Heart right ventricle (tissue), 16 donors: Measurements from ENCODE around the gene FEM1A. TPM values are rescaled to one million over a fixed set of nuclear protein-coding genes. Genes with fewer than 3 reads are reported as not detected.
"Not testable (repeated sequence)": the region's sequence is repeated elsewhere in the genome, so short reads cannot be mapped to it uniquely, and the experiment has no call there.

Experiments used
- ATAC-seq, 8 donors: fragments of 200-7000 bp; cut with Tn5 transposase; one replicate each; pipeline ENCODE4 v1.9.1; 2020; ENCODE audit warnings: mild to moderate bottlenecking in 8 of 8, moderate library complexity in 8 of 8, moderate number of reproducible peaks in 1 of 8
- DNase-seq, 2 donors: peaks; one replicate each; pipeline ENCODE4 v3.0.0-alpha.2; 2020
- H3K27ac ChIP-seq, 10 donors: fragments of 200-600 bp; sonication (generic) in 2 of 10; one replicate each; pipeline versions ENCODE4 v1.5.0 to v1.8.0; 2020 to 2022; ENCODE audit warnings: mild to moderate bottlenecking in 3 of 10
- H3K27me3 ChIP-seq, 7 donors: fragments of 200-600 bp; one replicate each; pipeline ENCODE4 v1.8.0; 2021 to 2022; ENCODE audit warnings: mild to moderate bottlenecking in 2 of 7
- H3K36me3 ChIP-seq, 9 donors: fragments of 200-600 bp; sonication (generic) in 1 of 9; one replicate each; pipeline versions ENCODE4 v1.5.0 to v1.8.0; 2020 to 2022; ENCODE audit warnings: mild to moderate bottlenecking in 2 of 9
- H3K4me1 ChIP-seq, 9 donors: fragments of 200-600 bp; sonication (generic) in 1 of 9; one replicate each; pipeline versions ENCODE4 v1.5.0 to v1.8.0; 2020 to 2022; ENCODE audit warnings: mild to moderate bottlenecking in 4 of 9
- H3K4me3 ChIP-seq, 10 donors: fragments of 200-600 bp; sonication (generic) in 2 of 10; one replicate each; pipeline versions ENCODE4 v1.5.0 to v1.8.0; 2020 to 2022; ENCODE audit warnings: mild to moderate bottlenecking in 7 of 10, moderate library complexity in 2 of 10
- H3K9me3 ChIP-seq, 11 donors: fragments of 200-600 bp in 10 of 11; sonication (generic) in 2 of 11; one replicate each; pipeline versions ENCODE4 v1.5.0 to v1.8.0; 2013 to 2022; ENCODE audit warnings: mild to moderate bottlenecking in 2 of 11, control low read depth in 1 of 11, moderate library complexity in 1 of 11
- WGBS, 2 donors: extraction: QIAGEN DNeasy Blood & Tissue Kit; methylation state at CpG; one replicate each; pipeline ENCODE4 v1.1.7; 2013; ENCODE audit warnings: inconsistent platforms in 1 of 2; 5-methylcytosine and 5-hydroxymethylcytosine counted together
- intact Hi-C, 10 donors: fragments of 100-400 bp; cut with DNase I; formaldehyde crosslinking; loops; one replicate each; pipeline versions ENCODE4 v1.11.1 to v1.14.2; 2022
- polyA plus RNA-seq, 2 donors: library from polyadenylated mRNA; stranded (reverse); fragments of 200-250 nt; gene quantifications; one replicate each; pipeline ENCODE4 v1.2.3, GENCODE V29; 2013
- total RNA-seq, 10 donors: library from RNA; stranded (reverse); fragmentation: NEBNext Ultra II Directional in 3 of 10; extraction: Animal tissue kit (Norgen Biotek cat#: 25700) in 3 of 10; gene quantifications; one replicate each; pipeline versions ENCODE4 v1.2.1 to v1.2.4, GENCODE V29; 2021 to 2023
- TF ChIP-seq, protein P1 (sequence below), 9 donors: fragments of 200-600 bp; sonication (generic) in 2 of 9; IDR thresholded peaks; one replicate each; pipeline versions ENCODE4 v1.5.0 to v1.8.0; 2021 to 2022; ENCODE audit warnings: antibody characterized with exemption in 9 of 9, mild to moderate bottlenecking in 5 of 9, moderate library complexity in 1 of 9
- donor health status: Arrhythmogenic right ventricular cardiomyopathy.
- donor health status: ischemic (EF 13 %, LVEDD 7.1; RV severe dilation, severe dysfunction).
- donor health status: healthy with polysubstance abuse.
- donor health status: DM: no; HTN: yes; CAD: no.
- donor health status: DM: no; HTN: no; CAD: no.
- donor health status: ischemic (EF 25% LVEDD 6.9; RV normal size, moderate dysfunction).
- donor health status: ischemic (EF 25% LVEDD 5.7; RV mildly dilated, moderate dysfunction).
- donor health status: healthy.
- donor health status: DM: yes; HTN: yes; CAD: no.
- donor health status: Ischemic cardiomyopathy.
- donor health status: ischemic (EF 35%, LVEDD 5.7; RV mildly dilated, moderate dysfunction).
- donor health status: nonischemic (EF 11% LVEDD 7.7; RV severe dilation, severe dysfunction).
- donor health status: DM: yes; HTN: yes; CAD: no.
- donor health status: PGD.
- donor health status: ischemic (EF 29% LVEDD 5.4; RV normal size, mild dysfunction).
- donor health status: nonischemic (EF 23%, LVEDD 6.1; RV moderate dilation, normal function).

The FEM1A gene
- total and polyA plus RNA-seq, 12 donors = 14.4 to 51.6 (median 47.7) TPM

DNA sequence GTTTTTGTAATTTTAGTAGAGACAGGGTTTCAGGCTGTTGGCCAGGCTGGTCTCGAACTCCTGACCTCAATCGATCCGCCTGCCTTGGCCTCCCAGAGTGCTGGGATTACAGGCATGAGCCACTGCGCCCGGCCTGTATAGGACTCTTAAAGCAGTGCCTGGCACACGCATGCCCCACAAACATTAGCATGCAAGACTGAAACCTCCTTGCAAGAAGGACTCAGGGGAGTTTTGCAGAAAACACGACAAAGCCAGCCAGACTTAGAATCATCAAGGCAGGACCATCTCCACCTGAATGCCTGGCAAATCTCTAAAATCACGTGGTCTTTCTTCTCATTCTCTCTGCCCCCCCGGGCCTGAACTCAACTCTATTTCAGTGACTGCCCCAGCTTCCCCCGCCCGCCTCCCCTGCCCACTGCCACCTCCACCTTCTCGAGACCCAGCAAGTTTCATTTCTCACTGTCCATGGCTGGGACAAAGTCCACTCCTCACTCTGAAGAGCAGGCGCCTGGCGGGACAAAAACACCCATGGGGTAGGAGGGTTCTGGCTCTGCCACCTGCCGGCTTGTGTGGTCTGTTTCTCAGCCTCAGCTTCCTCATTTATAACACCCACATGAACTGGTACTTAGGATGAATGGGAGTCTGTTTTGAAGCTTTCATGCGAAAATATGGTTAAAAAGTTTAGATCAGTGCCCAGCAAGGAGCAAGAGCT is 37.6 kb downstream of the FEM1A start:
- peak overlapping the region in 2 of 10 donors; percentile 10 to 26 for H3K27ac ChIP-seq
- H3K27me3 ChIP-seq = no peaks in the 10 kb centered on the region
- no peak overlapping the region for H3K4me3 ChIP-seq
- intact Hi-C loops = no loop called here
- TF ChIP-seq, protein P1, sequence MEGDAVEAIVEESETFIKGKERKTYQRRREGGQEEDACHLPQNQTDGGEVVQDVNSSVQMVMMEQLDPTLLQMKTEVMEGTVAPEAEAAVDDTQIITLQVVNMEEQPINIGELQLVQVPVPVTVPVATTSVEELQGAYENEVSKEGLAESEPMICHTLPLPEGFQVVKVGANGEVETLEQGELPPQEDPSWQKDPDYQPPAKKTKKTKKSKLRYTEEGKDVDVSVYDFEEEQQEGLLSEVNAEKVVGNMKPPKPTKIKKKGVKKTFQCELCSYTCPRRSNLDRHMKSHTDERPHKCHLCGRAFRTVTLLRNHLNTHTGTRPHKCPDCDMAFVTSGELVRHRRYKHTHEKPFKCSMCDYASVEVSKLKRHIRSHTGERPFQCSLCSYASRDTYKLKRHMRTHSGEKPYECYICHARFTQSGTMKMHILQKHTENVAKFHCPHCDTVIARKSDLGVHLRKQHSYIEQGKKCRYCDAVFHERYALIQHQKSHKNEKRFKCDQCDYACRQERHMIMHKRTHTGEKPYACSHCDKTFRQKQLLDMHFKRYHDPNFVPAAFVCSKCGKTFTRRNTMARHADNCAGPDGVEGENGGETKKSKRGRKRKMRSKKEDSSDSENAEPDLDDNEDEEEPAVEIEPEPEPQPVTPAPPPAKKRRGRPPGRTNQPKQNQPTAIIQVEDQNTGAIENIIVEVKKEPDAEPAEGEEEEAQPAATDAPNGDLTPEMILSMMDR (IDR thresholded peaks at IDR 0.05) = peak in 1 of 9 donors; percentile 16
- DNase-seq = no peak
- no peaks in the 10 kb centered on the region for H3K9me3 ChIP-seq
- ATAC-seq = no peak
- peaks cover 0 to 25% (median 15%) of the 10 kb centered on the region in 9 donors for H3K4me1 ChIP-seq
- WGBS, 2 donors = 75 to 78% methylated on average over 16 of the region's 16 CpGs
- H3K36me3 ChIP-seq = peaks cover 0 to 18% (median 0%) of the 10 kb centered on the region in 9 donors

DNA sequence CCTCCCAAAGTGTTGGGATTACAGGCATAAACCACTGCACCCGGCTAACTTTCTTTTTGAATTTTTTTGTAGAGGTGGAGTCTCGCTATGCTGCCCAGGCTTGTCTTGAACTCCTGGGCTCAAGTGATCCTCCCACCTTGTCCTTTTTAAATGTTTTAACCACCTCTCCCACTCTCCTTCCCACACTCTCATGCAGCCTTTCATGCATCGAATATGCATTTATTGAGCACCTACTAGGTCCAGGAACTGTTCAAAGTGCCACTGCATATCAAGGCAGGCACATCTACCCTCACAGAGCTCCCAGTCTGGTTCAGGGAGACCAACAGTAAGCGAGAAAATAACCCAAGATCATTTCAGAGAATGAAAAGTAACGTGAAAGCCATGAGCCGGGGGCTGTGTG is 38.8 kb downstream of the FEM1A start:
- DNase-seq = no peak
- intact Hi-C loops = loop anchor here in 1 of 10 donors (2.0 kb wide), 1 partner anchor 14 kb away; no protein-coding TSS in a partner anchor
- H3K4me3 ChIP-seq = peak overlapping the region in 9 of 10 donors; percentile 70 to 99 (median 95)
- WGBS, 2 donors = 95% methylated on average over 6 of the region's 6 CpGs
- peaks cover 0 to 10% (median 0%) of the 10 kb centered on the region in 9 donors for H3K36me3 ChIP-seq
- H3K9me3 ChIP-seq = no peaks in the 10 kb centered on the region
- TF ChIP-seq, protein P1 (IDR thresholded peaks at IDR 0.05) = no peak
- H3K27ac ChIP-seq = peak overlapping the region in 6 of 10 donors; percentile 84 to 99 (median 96)
- ATAC-seq = no peak
- peaks cover 0 to 25% (median 15%) of the 10 kb centered on the region in 9 donors for H3K4me1 ChIP-seq
- no peaks in the 10 kb centered on the region for H3K27me3 ChIP-seq

DNA sequence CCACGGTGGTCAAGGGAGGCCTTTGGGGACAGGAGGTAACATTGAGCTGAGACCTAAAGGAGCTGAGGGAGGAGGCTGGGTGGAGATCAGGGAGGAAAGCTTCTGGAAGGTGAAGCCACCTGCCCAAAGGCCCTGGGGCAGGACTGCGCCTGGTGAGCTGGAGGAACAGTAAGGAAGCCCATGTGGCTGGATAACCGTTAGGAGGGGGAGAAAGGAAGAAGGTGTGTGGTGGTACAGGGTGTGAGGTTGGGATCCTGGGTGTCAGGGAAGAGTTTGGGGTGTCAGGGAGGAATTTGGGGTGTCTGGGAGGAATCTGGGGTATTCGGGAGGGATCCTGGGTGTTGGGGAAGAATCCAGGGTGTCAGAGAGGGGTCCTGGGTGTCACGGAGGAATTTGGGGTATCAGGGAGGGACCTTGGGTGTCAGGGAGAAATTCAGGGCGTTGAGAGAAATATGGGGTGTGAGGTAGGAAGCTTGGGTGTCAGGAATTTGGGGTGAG is 39.3 kb downstream of the FEM1A start:
- Histone ChIP-seq H3K36me3 (peaks cover 0 to 5% (median 0%) of the 10 kb centered on the region in 9 donors), H3K27me3 (no peaks in the 10 kb centered on the region), H3K4me1 (peaks cover 0 to 25% (median 15%) of the 10 kb centered on the region in 9 donors), H3K27ac (peak overlapping the region; percentile 72 to 99 (median 94)), H3K4me3 (peak overlapping the region; percentile 60 to 99 (median 92)), H3K9me3 (no peaks in the 10 kb centered on the region)
- DNase-seq = no peak
- TF ChIP-seq, protein P1 (IDR thresholded peaks at IDR 0.05) = no peak
- ATAC-seq = peak in 4 of 8 donors; percentile 2 to 36 (median 21)
- intact Hi-C loops = loop anchor here in 1 of 10 donors (2.0 kb wide), 1 partner anchor 14 kb away; no protein-coding TSS in a partner anchor
- 71 to 83% methylated on average over 6 of the region's 6 CpGs for WGBS, 2 donors

DNA sequence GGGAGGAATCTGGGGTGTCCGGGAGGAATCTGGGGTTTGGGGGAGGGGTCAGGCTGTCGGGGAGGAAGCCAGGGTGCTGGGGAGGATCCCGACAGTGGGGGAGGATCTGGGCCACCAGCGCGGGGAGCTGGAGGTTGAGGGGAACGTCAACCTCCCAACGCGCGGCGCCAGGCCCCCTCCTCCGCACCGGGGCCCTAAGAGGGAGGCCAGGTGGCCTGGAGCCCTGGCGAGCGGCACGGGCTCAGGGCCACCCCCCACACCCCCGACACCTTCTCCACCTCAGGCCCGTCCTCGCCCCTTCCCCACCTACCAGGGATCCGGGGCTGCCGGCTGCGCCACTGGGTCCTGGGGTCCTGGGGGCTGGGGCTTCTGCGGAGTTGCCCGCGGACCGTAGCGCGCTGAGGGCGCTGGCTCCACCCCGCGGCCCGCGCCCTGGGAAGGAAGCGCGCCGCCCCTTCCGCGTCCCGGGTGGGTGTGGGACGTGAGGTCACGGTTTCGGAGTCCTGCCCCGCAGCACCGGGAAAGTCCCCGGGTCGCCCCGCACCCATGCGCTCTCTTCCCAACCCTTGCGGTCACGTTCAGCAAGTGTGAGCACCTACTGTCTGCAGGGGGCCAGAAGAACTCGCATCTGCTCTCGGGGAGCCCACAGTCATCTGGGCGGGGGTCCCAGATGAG is 39.9 kb downstream of the FEM1A start, which contains the start of gene TICAM1:
TSS of gene TICAM1 (minus strand) at position 409 of the 675 bp plus-strand sequence. CDS start 13,335 bp downstream, outside the sequence.
- intact Hi-C loops = loop anchor here in 1 of 10 donors (2.0 kb wide), 1 partner anchor 15 kb away; no protein-coding TSS in a partner anchor
- peak; percentile 77 to 82 for DNase-seq
- WGBS, 2 donors = 1 to 2% methylated on average over 49 to 52 of the region's 52 CpGs

DNA sequence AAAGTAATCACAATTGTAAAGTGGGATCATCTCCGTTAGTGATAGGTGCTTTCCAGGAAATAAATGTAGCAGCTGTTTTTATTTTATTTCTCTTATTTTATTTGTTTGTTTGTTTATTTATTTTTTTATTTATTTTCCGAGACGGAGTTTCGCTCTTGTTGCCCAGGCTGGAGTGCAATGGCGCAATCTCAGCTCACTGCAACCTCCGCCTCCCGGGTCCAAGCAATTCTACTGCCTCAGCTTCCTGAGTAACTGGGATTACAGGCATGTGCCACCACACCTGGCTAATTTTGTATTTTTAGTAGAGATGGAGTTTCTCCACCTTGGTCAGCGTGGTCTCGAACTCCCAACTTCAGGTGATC is 40.4 kb downstream of the FEM1A start:
- Histone ChIP-seq H3K4me3 (peak overlapping the region; percentile 60 to 99 (median 92)), H3K4me1 (peaks cover 0 to 25% (median 15%) of the 10 kb centered on the region in 9 donors), H3K27ac (peak overlapping the region; percentile 72 to 99 (median 94))
- 38 to 54% methylated on average over 9 of the region's 9 CpGs for WGBS, 2 donors
- intact Hi-C loops = loop anchor here in 1 of 10 donors (2.0 kb wide), 1 partner anchor 15 kb away; no protein-coding TSS in a partner anchor
- DNase-seq, H3K36me3 ChIP-seq, H3K27me3 ChIP-seq, H3K9me3 ChIP-seq: not testable (repeated sequence)
- ATAC-seq = peak in 1 of 8 donors; percentile 40

More for the DNA sequence above, 39.9 kb downstream of the FEM1A start, which contains the start of gene TICAM1:
- ATAC-seq = peak; percentile 96 to 98 (median 98)
- Histone ChIP-seq H3K9me3 (no peaks in the 10 kb centered on the region), H3K27me3 (no peaks in the 10 kb centered on the region), H3K27ac (peak within 1 kb of the TSS; percentile 72 to 99 (median 94)), H3K36me3 (peaks cover 0 to 3% (median 0%) of the 10 kb centered on the region in 9 donors), H3K4me1 (peaks cover 0 to 25% (median 15%) of the 10 kb centered on the region in 9 donors), H3K4me3 (peak within 1 kb of the TSS; percentile 60 to 99 (median 92))
- TF ChIP-seq, protein P1 (IDR thresholded peaks at IDR 0.05) = peak in 4 of 9 donors; percentile 6 to 29 (median 18)
